Measurements from ENCODE around the gene GDPD4. TPM values are rescaled to one million over a fixed set of nuclear protein-coding genes. Genes with fewer than 3 reads are reported as not detected.

The GDPD4 gene
- total RNA-seq, 5 donors from 2014 or later (not counting 1 experiment from before 2014, with no cell fraction given): not detected

- Histone ChIP-seq H3K36me3 (ENCODE audit: control insufficient read depth in 2 of 2, extremely low read depth in 1 of 2, insufficient read depth in 1 of 2, low read length in 1 of 2) (no peaks in the 10 kb centered on the region), H3K9me3 (no peaks in the 10 kb centered on the region), H3K27ac (ENCODE audit: low read length) (no peak overlapping the region), H3K27me3 (replicated peaks in 1 of 2; ENCODE audit: control insufficient read depth in 2 of 2, extremely low read depth in 1 of 2, insufficient read depth in 2 of 2, low read length in 1 of 2) (peaks cover 0 to 12% of the 10 kb centered on the region in 2 experiments), H3K4me1 (ENCODE audit: control insufficient read depth in 1 of 2, extremely low read depth in 1 of 2, insufficient read depth in 2 of 2, low read length in 2 of 2) (peaks cover 0 to 2% of the 10 kb centered on the region in 2 experiments), H3K4me3 (ENCODE audit: control insufficient read depth in 1 of 2, extremely low read depth in 1 of 2, low read length in 1 of 2) (no peak overlapping the region)
- H3K36me3 Mint-ChIP-seq: no peaks in the 10 kb centered on the region
- ChIA-PET POLR2A (interaction anchor here in 1 of 2 donors (0.6 kb wide), 1 partner anchor 151 kb away, joined by 3 read pairs; no protein-coding TSS in a partner anchor), CTCF (no interaction called here)
- no peaks in the 10 kb centered on the region for H3K4me1 Mint-ChIP-seq
- H3K27me3 Mint-ChIP-seq: no peaks in the 10 kb centered on the region
- no peaks in the 10 kb centered on the region for H3K9me3 Mint-ChIP-seq
- no peak overlapping the region for H3K27ac Mint-ChIP-seq
- no peak overlapping the region for H3K4me3 Mint-ChIP-seq
- DNase-seq (no peak), ATAC-seq (replicated peaks in 1 of 4) (no peak)
- 100% methylated on average over 1 of the region's 4 CpGs for WGBS (ENCODE audit: insufficient coverage)
Observed at GRCh38 chr11:77183431-77183984, 118.0 kb downstream of the GDPD4 start.

- no peaks in the 10 kb centered on the region for H3K27me3 Mint-ChIP-seq
- H3K9me3 ChIP-seq: no peaks in the 10 kb centered on the region
- H3K4me3 Mint-ChIP-seq: no peak overlapping the region
- H3K4me1 Mint-ChIP-seq: no peaks in the 10 kb centered on the region
- H3K36me3 Mint-ChIP-seq: no peaks in the 10 kb centered on the region
- H3K9me3 Mint-ChIP-seq: no peaks in the 10 kb centered on the region
- ChIA-PET CTCF (no interaction called here), POLR2A (no interaction called here)
- no peaks in the 10 kb centered on the region for H3K36me3 ChIP-seq (ENCODE audit: control insufficient read depth in 2 of 2, extremely low read depth in 1 of 2, insufficient read depth in 1 of 2, low read length in 1 of 2)
- H3K27me3 ChIP-seq (replicated peaks in 1 of 2; ENCODE audit: control insufficient read depth in 2 of 2, extremely low read depth in 1 of 2, insufficient read depth in 2 of 2, low read length in 1 of 2): peaks cover 0 to 12% of the 10 kb centered on the region in 2 experiments
- no peak for ATAC-seq (replicated peaks in 1 of 4)
- 90% methylated on average over 20 of the region's 21 CpGs for WGBS (ENCODE audit: insufficient coverage)
- H3K27ac ChIP-seq (ENCODE audit: low read length): no peak overlapping the region
- no peak overlapping the region for H3K4me3 ChIP-seq (ENCODE audit: control insufficient read depth in 1 of 2, extremely low read depth in 1 of 2, low read length in 1 of 2)
- H3K27ac Mint-ChIP-seq: no peak overlapping the region
- peaks cover 0 to 2% of the 10 kb centered on the region in 2 experiments for H3K4me1 ChIP-seq (ENCODE audit: control insufficient read depth in 1 of 2, extremely low read depth in 1 of 2, insufficient read depth in 2 of 2, low read length in 2 of 2)
- DNase-seq: no peak
Observed at GRCh38 chr11:77182542-77183430, 118.7 kb downstream of the GDPD4 start.

GRCh38 chr11:77181799-77182541, 119.5 kb downstream of the GDPD4 start:
- DNase-seq: no peak
- no peaks in the 10 kb centered on the region for H3K36me3 ChIP-seq (ENCODE audit: control insufficient read depth in 2 of 2, extremely low read depth in 1 of 2, insufficient read depth in 1 of 2, low read length in 1 of 2)
- Mint-ChIP-seq H3K27ac (no peak overlapping the region), H3K27me3 (no peaks in the 10 kb centered on the region), H3K4me1 (no peaks in the 10 kb centered on the region), H3K4me3 (no peak overlapping the region), H3K36me3 (no peaks in the 10 kb centered on the region), H3K9me3 (no peaks in the 10 kb centered on the region)
- peaks cover 0 to 12% of the 10 kb centered on the region in 2 experiments for H3K27me3 ChIP-seq (replicated peaks in 1 of 2; ENCODE audit: control insufficient read depth in 2 of 2, extremely low read depth in 1 of 2, insufficient read depth in 2 of 2, low read length in 1 of 2)
- H3K27ac ChIP-seq (ENCODE audit: low read length): no peak overlapping the region
- no peak for ATAC-seq (replicated peaks in 1 of 4)
- 86% methylated on average over 21 of the region's 22 CpGs for WGBS (ENCODE audit: insufficient coverage)
- H3K4me1 ChIP-seq (ENCODE audit: control insufficient read depth in 1 of 2, extremely low read depth in 1 of 2, insufficient read depth in 2 of 2, low read length in 2 of 2): no peaks in the 10 kb centered on the region
- ChIA-PET POLR2A (no interaction called here), CTCF (no interaction called here)
- no peaks in the 10 kb centered on the region for H3K9me3 ChIP-seq
- no peak overlapping the region for H3K4me3 ChIP-seq (ENCODE audit: control insufficient read depth in 1 of 2, extremely low read depth in 1 of 2, low read length in 1 of 2)

- H3K27ac Mint-ChIP-seq: no peak overlapping the region
- ChIA-PET POLR2A (no interaction called here), CTCF (no interaction called here)
- no peak for ATAC-seq (replicated peaks in 1 of 4)
- no peaks in the 10 kb centered on the region for H3K9me3 Mint-ChIP-seq
- WGBS (ENCODE audit: insufficient coverage): 92% methylated on average over 11 of the region's 11 CpGs
- no peak overlapping the region for H3K4me3 Mint-ChIP-seq
- no peaks in the 10 kb centered on the region for H3K27me3 Mint-ChIP-seq
- H3K36me3 Mint-ChIP-seq: no peaks in the 10 kb centered on the region
- Histone ChIP-seq H3K4me3 (ENCODE audit: control insufficient read depth in 1 of 2, extremely low read depth in 1 of 2, low read length in 1 of 2) (no peak overlapping the region), H3K27ac (ENCODE audit: low read length) (no peak overlapping the region), H3K4me1 (ENCODE audit: control insufficient read depth in 1 of 2, extremely low read depth in 1 of 2, insufficient read depth in 2 of 2, low read length in 2 of 2) (no peaks in the 10 kb centered on the region), H3K9me3 (no peaks in the 10 kb centered on the region), H3K27me3 (replicated peaks in 1 of 2; ENCODE audit: control insufficient read depth in 2 of 2, extremely low read depth in 1 of 2, insufficient read depth in 2 of 2, low read length in 1 of 2) (peaks cover 0 to 12% of the 10 kb centered on the region in 2 experiments), H3K36me3 (ENCODE audit: control insufficient read depth in 2 of 2, extremely low read depth in 1 of 2, insufficient read depth in 1 of 2, low read length in 1 of 2) (no peaks in the 10 kb centered on the region)
- no peak for DNase-seq
- peaks cover 0 to under 1% (median 0%) of the 10 kb centered on the region in 3 donors for H3K4me1 Mint-ChIP-seq
Observed at GRCh38 chr11:77181226-77181625, 120.3 kb downstream of the GDPD4 start.

GRCh38 chr11:77180346-77180745, 121.1 kb downstream of the GDPD4 start:
- Mint-ChIP-seq H3K4me1 (peaks cover 0 to 4% (median 0%) of the 10 kb centered on the region in 3 donors), H3K27me3 (no peaks in the 10 kb centered on the region), H3K9me3 (no peaks in the 10 kb centered on the region), H3K4me3 (no peak overlapping the region), H3K36me3 (no peaks in the 10 kb centered on the region), H3K27ac (no peak overlapping the region)
- H3K27ac ChIP-seq (ENCODE audit: low read length): no peak overlapping the region
- ATAC-seq (replicated peaks in 1 of 4): no peak
- no peaks in the 10 kb centered on the region for H3K4me1 ChIP-seq (ENCODE audit: control insufficient read depth in 1 of 2, extremely low read depth in 1 of 2, insufficient read depth in 2 of 2, low read length in 2 of 2)
- ChIA-PET POLR2A (no interaction called here), CTCF (no interaction called here)
- no peak overlapping the region for H3K4me3 ChIP-seq (ENCODE audit: control insufficient read depth in 1 of 2, extremely low read depth in 1 of 2, low read length in 1 of 2)
- H3K36me3 ChIP-seq (ENCODE audit: control insufficient read depth in 2 of 2, extremely low read depth in 1 of 2, insufficient read depth in 1 of 2, low read length in 1 of 2): no peaks in the 10 kb centered on the region
- no peaks in the 10 kb centered on the region for H3K9me3 ChIP-seq
- no peak for DNase-seq
- peaks cover 0 to 12% of the 10 kb centered on the region in 2 experiments for H3K27me3 ChIP-seq (replicated peaks in 1 of 2; ENCODE audit: control insufficient read depth in 2 of 2, extremely low read depth in 1 of 2, insufficient read depth in 2 of 2, low read length in 1 of 2)
- WGBS (ENCODE audit: insufficient coverage): 100% methylated on average over 7 of the region's 11 CpGs

- H3K36me3 Mint-ChIP-seq: no peaks in the 10 kb centered on the region
- no peak overlapping the region for H3K4me3 ChIP-seq (ENCODE audit: control insufficient read depth in 1 of 2, extremely low read depth in 1 of 2, low read length in 1 of 2)
- H3K27me3 Mint-ChIP-seq: no peaks in the 10 kb centered on the region
- no peaks in the 10 kb centered on the region for H3K36me3 ChIP-seq (ENCODE audit: control insufficient read depth in 2 of 2, extremely low read depth in 1 of 2, insufficient read depth in 1 of 2, low read length in 1 of 2)
- H3K27ac Mint-ChIP-seq: no peak overlapping the region
- H3K4me3 Mint-ChIP-seq: no peak overlapping the region
- peak in 1 of 4 experiments; percentile 9 for ATAC-seq (replicated peaks in 1 of 4)
- H3K4me1 ChIP-seq (ENCODE audit: control insufficient read depth in 1 of 2, extremely low read depth in 1 of 2, insufficient read depth in 2 of 2, low read length in 2 of 2): no peaks in the 10 kb centered on the region
- no peak overlapping the region for H3K27ac ChIP-seq (ENCODE audit: low read length)
- ChIA-PET POLR2A (no interaction called here), CTCF (interaction anchor here in 1 of 2 donors (0.6 kb wide), 1 partner anchor 132 kb away, joined by 3 read pairs; no protein-coding TSS in a partner anchor)
- H3K9me3 ChIP-seq: no peaks in the 10 kb centered on the region
- H3K27me3 ChIP-seq (replicated peaks in 1 of 2; ENCODE audit: control insufficient read depth in 2 of 2, extremely low read depth in 1 of 2, insufficient read depth in 2 of 2, low read length in 1 of 2): peaks cover 0 to 12% of the 10 kb centered on the region in 2 experiments
- 95% methylated on average over 18 of the region's 19 CpGs for WGBS (ENCODE audit: insufficient coverage)
- no peak for DNase-seq
- peaks cover 0 to 4% (median 0%) of the 10 kb centered on the region in 3 donors for H3K4me1 Mint-ChIP-seq
- H3K9me3 Mint-ChIP-seq: no peaks in the 10 kb centered on the region
Observed at GRCh38 chr11:77179681-77180080, 121.8 kb downstream of the GDPD4 start.

Data from T-cell (primary cell).